ENCODE measurements around the gene MYOG.

- no peak for TF ChIP-seq CTCF (IDR thresholded peaks at IDR 0.05; ENCODE audit: poor library complexity)
- no peak for TF ChIP-seq EZH2 (IDR thresholded peaks at IDR 0.05; ENCODE audit: borderline replicate concordance)
- TF ChIP-seq EZH2phosphoT487 (IDR thresholded peaks at IDR 0.05; ENCODE audit: low read depth, severe bottlenecking, unreplicated experiment), result no peak
Observed at GRCh38 chr1:203103829-203104495, 18.1 kb upstream of the MYOG start.
